Liver (tissue), 9 donors: ENCODE results near the gene NDUFB11. TPM values are rescaled to one million over a fixed set of nuclear protein-coding genes. Genes with fewer than 3 reads are reported as not detected.

Source experiments
- DNase-seq: peaks from one replicate; pipeline ENCODE4 v3.0.0-alpha.2; 2017; ENCODE audit warnings: low spot score
- H3K27ac ChIP-seq, 2 donors: one replicate each; pipeline ENCODE4 v1.7.0; 2013; ENCODE audit warnings: inconsistent platforms in 2 of 2, low read length in 2 of 2, control low read depth in 1 of 2, low read depth in 1 of 2, mild to moderate bottlenecking in 1 of 2
- H3K27me3 ChIP-seq, 4 donors: one replicate each; pipeline versions ENCODE4 v1.6.1 to v1.7.0; 2013; ENCODE audit warnings: low read length in 3 of 4, inconsistent platforms in 1 of 4, mild to moderate bottlenecking in 1 of 4, moderate library complexity in 1 of 4; ENCODE audit not compliant: control insufficient read depth in 4 of 4, insufficient read depth in 4 of 4
- H3K36me3 ChIP-seq, 4 donors: one replicate each; pipeline versions ENCODE4 v1.6.1 to v1.7.0; 2013; ENCODE audit warnings: low read length in 3 of 4, mild to moderate bottlenecking in 3 of 4, low read depth in 1 of 4, moderate library complexity in 1 of 4; ENCODE audit not compliant: control insufficient read depth in 4 of 4, insufficient read depth in 3 of 4
- H3K4me1 ChIP-seq, 4 donors: one replicate each; pipeline versions ENCODE4 v1.6.1 to v1.7.0; 2013; ENCODE audit warnings: low read length in 3 of 4, mild to moderate bottlenecking in 3 of 4, moderate library complexity in 1 of 4; ENCODE audit not compliant: control insufficient read depth in 4 of 4, insufficient read depth in 4 of 4
- H3K4me3 ChIP-seq, 3 donors: one replicate each; pipeline versions ENCODE4 v1.6.1 to v1.7.0; 2013; ENCODE audit warnings: low read length in 3 of 3, control low read depth in 1 of 3, low read depth in 1 of 3, mild to moderate bottlenecking in 1 of 3
- H3K9ac ChIP-seq, 2 donors: one replicate each; pipeline ENCODE4 v1.7.0; 2013; ENCODE audit warnings: low read length in 2 of 2, mild to moderate bottlenecking in 2 of 2, moderate library complexity in 2 of 2, control low read depth in 1 of 2, low read depth in 1 of 2
- H3K9me3 ChIP-seq, 4 donors: one replicate each; pipeline versions ENCODE4 v1.6.1 to v1.7.0; 2013; ENCODE audit warnings: low read length in 3 of 4; ENCODE audit not compliant: control insufficient read depth in 4 of 4
- EGR1 ChIP-seq, 2 donors: IDR thresholded peaks; 2 replicates each; pipeline ENCODE4 v1.6.1; 2016 to 2018; ENCODE audit warnings: antibody characterized with exemption in 2 of 2, low read depth in 2 of 2
- FOXA2 ChIP-seq: IDR thresholded peaks from 2 replicates; pipeline ENCODE4 v1.6.1; 2016; ENCODE audit warnings: antibody characterized with exemption
- GABPA ChIP-seq, 2 donors: IDR thresholded peaks in 1 of 2; conservative IDR thresholded peaks in 1 of 2; 2 replicates each; pipeline ENCODE4 v1.6.1; 2016; ENCODE audit warnings: antibody characterized with exemption in 2 of 2, mild to moderate bottlenecking in 1 of 2, moderate library complexity in 1 of 2
- HNF4A ChIP-seq, 2 donors: conservative IDR thresholded peaks; 2 replicates each; pipeline ENCODE4 v1.6.1; 2016; ENCODE audit warnings: antibody characterized with exemption in 2 of 2, mild to moderate bottlenecking in 2 of 2
- HNF4G ChIP-seq: IDR thresholded peaks from 2 replicates; pipeline ENCODE4 v1.6.1; 2016; ENCODE audit warnings: antibody characterized with exemption
- JUND ChIP-seq, 2 donors: IDR thresholded peaks; 2 replicates each; pipeline ENCODE4 v1.6.1; 2016; ENCODE audit warnings: antibody characterized with exemption in 2 of 2
- SP1 ChIP-seq: IDR thresholded peaks from 2 replicates; pipeline ENCODE4 v1.6.1; 2018; ENCODE audit warnings: antibody characterized with exemption, mild to moderate bottlenecking
- YY1 ChIP-seq: IDR thresholded peaks from 2 replicates; pipeline ENCODE4 v1.6.1; 2016; ENCODE audit warnings: antibody characterized with exemption, mild to moderate bottlenecking
- WGBS: extraction: QIAGEN DNeasy Blood & Tissue Kit; methylation state at CpG from one replicate; pipeline ENCODE4 v1.1.7; 2013; 5-methylcytosine and 5-hydroxymethylcytosine counted together
- polyA plus RNA-seq, 2 donors: library from polyadenylated mRNA; stranded (reverse) in 1 of 2; unstranded in 1 of 2; fragments of 200-250 nt in 1 of 2; fragments of >200 nt in 1 of 2; fragmentation: Nextera tagmentation in 1 of 2; extraction: Ambion mirVana in 1 of 2; gene quantifications; one replicate each; pipeline versions ENCODE4 v1.2.1 to v1.2.3, GENCODE V29; 2013 to 2015
- total RNA-seq, 2 donors: library from RNA; depleted of rRNA; stranded (reverse); fragments of >200 nt; gene quantifications; one replicate each; pipeline ENCODE4 v1.2.3, GENCODE V29; 2014
- TF ChIP-seq, protein P1 (sequence below): IDR thresholded peaks from 2 replicates; pipeline ENCODE4 v1.6.1; 2016; ENCODE audit warnings: antibody characterized with exemption
- TF ChIP-seq, protein P2 (sequence below): fragments of 150-350 bp; IDR thresholded peaks from 2 replicates; pipeline ENCODE4 v1.5.1; 2017; ENCODE audit warnings: improper control_type of control experiment, low read depth, low read length; ENCODE audit not compliant: missing input control
- TF ChIP-seq, protein P3 (sequence below): IDR thresholded peaks from 2 replicates; pipeline ENCODE4 v1.6.1; 2016; ENCODE audit warnings: antibody characterized with exemption
- donor health status: healthy.
- donor health status: healthy.
- donor health status: healthy.
- donor health status: healthy.
- donor health status: healthy.

Gene NDUFB11
- total and polyA plus RNA-seq, 4 donors = 23.6 to 127 (median 66.5) TPM

DNA sequence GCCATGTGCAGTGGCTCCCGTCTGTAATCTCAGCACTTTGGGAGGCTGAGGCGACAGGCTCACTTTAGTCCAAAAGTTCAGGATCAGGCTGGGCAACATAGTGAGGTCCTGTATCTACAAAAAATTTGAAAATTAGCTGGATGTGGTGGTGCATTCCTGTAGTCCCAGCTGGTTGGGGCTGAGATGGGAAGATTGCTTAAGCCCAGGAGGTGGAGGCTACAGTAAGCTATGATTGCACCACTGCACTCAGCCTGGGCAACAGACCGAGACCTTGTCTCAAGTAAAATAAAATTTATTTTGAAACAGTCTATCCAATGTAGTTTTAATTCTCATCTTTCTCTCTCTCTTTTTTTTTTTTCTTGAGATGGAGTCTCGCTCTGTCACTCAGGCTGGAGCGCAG lies 21.6 kb upstream of the NDUFB11 start:
- H3K9ac ChIP-seq = no peak overlapping the region
- no peak overlapping the region for H3K4me3 ChIP-seq
- no peak overlapping the region for H3K27ac ChIP-seq
- no peaks in the 10 kb centered on the region for H3K9me3 ChIP-seq
- TF ChIP-seq, protein P1, sequence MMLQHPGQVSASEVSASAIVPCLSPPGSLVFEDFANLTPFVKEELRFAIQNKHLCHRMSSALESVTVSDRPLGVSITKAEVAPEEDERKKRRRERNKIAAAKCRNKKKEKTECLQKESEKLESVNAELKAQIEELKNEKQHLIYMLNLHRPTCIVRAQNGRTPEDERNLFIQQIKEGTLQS = no peak
- no peak for TF ChIP-seq GABPA (IDR thresholded peaks at IDR 0.05 in 1 of 2, conservative IDR thresholded peaks at IDR 0.05 in 1 of 2)
- no peak for TF ChIP-seq FOXA2
- no peak for TF ChIP-seq SP1
- peak; percentile 20 to 25 for TF ChIP-seq HNF4A (conservative IDR thresholded peaks at IDR 0.05)
- no peak for TF ChIP-seq JUND (IDR thresholded peaks at IDR 0.05)
- TF ChIP-seq HNF4G = no peak
- TF ChIP-seq EGR1 (IDR thresholded peaks at IDR 0.05; ENCODE audit: low read depth in 2 of 2) = no peak
- H3K4me1 ChIP-seq = peaks cover 2 to 15% (median 7%) of the 10 kb centered on the region in 4 donors
- no peak for DNase-seq
- peaks cover 0 to 5% (median 2%) of the 10 kb centered on the region in 4 donors for H3K36me3 ChIP-seq
- no peaks in the 10 kb centered on the region for H3K27me3 ChIP-seq
- 72% methylated on average over 5 of the region's 5 CpGs for WGBS

DNA sequence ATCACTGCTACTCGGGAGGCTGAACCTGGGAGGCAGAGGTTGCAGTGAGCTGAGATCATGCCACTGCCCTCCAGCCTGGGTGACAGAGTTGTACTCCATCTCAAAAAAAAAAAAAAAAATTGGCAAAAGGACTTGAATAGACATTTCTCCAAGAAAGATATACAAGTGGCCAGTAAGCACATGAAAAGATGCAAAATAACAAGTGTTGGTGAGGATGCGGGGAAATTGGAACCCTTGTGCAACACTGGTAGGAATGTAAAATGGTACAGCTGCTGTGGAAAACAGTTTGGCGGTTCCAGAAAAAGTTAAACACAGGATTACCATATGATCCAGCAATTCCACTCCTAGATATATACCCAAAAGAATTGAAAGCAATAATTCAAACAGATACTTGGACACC lies 19.9 kb upstream of the NDUFB11 start:
- no peaks in the 10 kb centered on the region for H3K9me3 ChIP-seq
- TF ChIP-seq HNF4A (conservative IDR thresholded peaks at IDR 0.05) = no peak
- TF ChIP-seq, protein P2, sequence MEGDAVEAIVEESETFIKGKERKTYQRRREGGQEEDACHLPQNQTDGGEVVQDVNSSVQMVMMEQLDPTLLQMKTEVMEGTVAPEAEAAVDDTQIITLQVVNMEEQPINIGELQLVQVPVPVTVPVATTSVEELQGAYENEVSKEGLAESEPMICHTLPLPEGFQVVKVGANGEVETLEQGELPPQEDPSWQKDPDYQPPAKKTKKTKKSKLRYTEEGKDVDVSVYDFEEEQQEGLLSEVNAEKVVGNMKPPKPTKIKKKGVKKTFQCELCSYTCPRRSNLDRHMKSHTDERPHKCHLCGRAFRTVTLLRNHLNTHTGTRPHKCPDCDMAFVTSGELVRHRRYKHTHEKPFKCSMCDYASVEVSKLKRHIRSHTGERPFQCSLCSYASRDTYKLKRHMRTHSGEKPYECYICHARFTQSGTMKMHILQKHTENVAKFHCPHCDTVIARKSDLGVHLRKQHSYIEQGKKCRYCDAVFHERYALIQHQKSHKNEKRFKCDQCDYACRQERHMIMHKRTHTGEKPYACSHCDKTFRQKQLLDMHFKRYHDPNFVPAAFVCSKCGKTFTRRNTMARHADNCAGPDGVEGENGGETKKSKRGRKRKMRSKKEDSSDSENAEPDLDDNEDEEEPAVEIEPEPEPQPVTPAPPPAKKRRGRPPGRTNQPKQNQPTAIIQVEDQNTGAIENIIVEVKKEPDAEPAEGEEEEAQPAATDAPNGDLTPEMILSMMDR = no peak
- TF ChIP-seq, protein P1 = no peak
- no peak for TF ChIP-seq EGR1 (IDR thresholded peaks at IDR 0.05; ENCODE audit: low read depth in 2 of 2)
- TF ChIP-seq, protein P3, sequence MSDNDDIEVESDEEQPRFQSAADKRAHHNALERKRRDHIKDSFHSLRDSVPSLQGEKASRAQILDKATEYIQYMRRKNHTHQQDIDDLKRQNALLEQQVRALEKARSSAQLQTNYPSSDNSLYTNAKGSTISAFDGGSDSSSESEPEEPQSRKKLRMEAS = no peak
- WGBS = 89% methylated on average over 3 of the region's 3 CpGs
- peaks cover 0 to 4% (median 0%) of the 10 kb centered on the region in 4 donors for H3K36me3 ChIP-seq
- H3K9ac ChIP-seq = no peak overlapping the region
- no peak overlapping the region for H3K4me3 ChIP-seq
- DNase-seq = no peak
- H3K27ac ChIP-seq = peak overlapping the region in 1 of 2 donors; percentile 3
- no peaks in the 10 kb centered on the region for H3K27me3 ChIP-seq
- H3K4me1 ChIP-seq = peaks cover 2 to 15% (median 7%) of the 10 kb centered on the region in 4 donors

GRCh38 chrX:47162927-47163583 lies 18.6 kb upstream of the NDUFB11 start:
- H3K27ac ChIP-seq = peak overlapping the region in 1 of 2 donors; percentile 46
- peak; percentile 23 to 33 for TF ChIP-seq HNF4A (conservative IDR thresholded peaks at IDR 0.05)
- TF ChIP-seq, protein P3 = no peak
- TF ChIP-seq YY1 = no peak
- TF ChIP-seq, protein P1 = no peak
- TF ChIP-seq, protein P2 = no peak
- TF ChIP-seq GABPA (IDR thresholded peaks at IDR 0.05 in 1 of 2, conservative IDR thresholded peaks at IDR 0.05 in 1 of 2) = no peak
- H3K27me3 ChIP-seq = no peaks in the 10 kb centered on the region
- H3K36me3 ChIP-seq = no peaks in the 10 kb centered on the region
- peaks cover 2 to 15% (median 7%) of the 10 kb centered on the region in 4 donors for H3K4me1 ChIP-seq
- 90% methylated on average over 5 of the region's 5 CpGs for WGBS
- H3K4me3 ChIP-seq = no peak overlapping the region
- no peaks in the 10 kb centered on the region for H3K9me3 ChIP-seq
- no peak for DNase-seq
- H3K9ac ChIP-seq = no peak overlapping the region
